Testis (tissue), 3 donors: ENCODE data around the gene FYN. TPM values are rescaled to one million over a fixed set of nuclear protein-coding genes. Genes with fewer than 3 reads are reported as not detected.

Source experiments
- DNase-seq: peaks from one replicate; pipeline ENCODE4 v3.0.0-alpha.2; 2019
- H3K27ac ChIP-seq, 2 donors: fragments of 200-600 bp; sonication (generic); one replicate each; pipeline ENCODE4 v1.5.1; 2019
- H3K27me3 ChIP-seq: fragments of 200-600 bp; sonication (generic); one replicate; pipeline ENCODE4 v1.5.1; 2019
- H3K36me3 ChIP-seq: fragments of 200-600 bp; sonication (generic); one replicate; pipeline ENCODE4 v1.5.1; 2017; ENCODE audit warnings: low read depth; ENCODE audit errors: missing control alignments
- H3K4me1 ChIP-seq: fragments of 200-600 bp; sonication (generic); one replicate; pipeline ENCODE4 v1.5.1; 2019
- H3K4me3 ChIP-seq, 2 donors: fragments of 200-600 bp; sonication (generic); one replicate each; pipeline ENCODE4 v1.5.1; 2017 to 2019
- H3K9me3 ChIP-seq: fragments of 200-600 bp; sonication (generic); one replicate; pipeline ENCODE4 v1.5.1; 2017
- POLR2A ChIP-seq: fragments of 450-650 bp; IDR thresholded peaks from one replicate; pipeline ENCODE4 v1.6.1; 2017; ENCODE audit warnings: antibody characterized with exemption, mild to moderate bottlenecking, moderate library complexity
- WGBS, 2 donors: methylation state at CpG; one replicate each; pipeline ENCODE4 v1.1.5; 2018; 5-methylcytosine and 5-hydroxymethylcytosine counted together
- intact Hi-C: fragments of 100-400 bp; cut with DNase I; formaldehyde crosslinking; loops from one replicate; pipeline ENCODE4 v1.15.1; 2023; ENCODE audit warnings: low total_unique reads
- polyA plus RNA-seq: library from polyadenylated mRNA; stranded (reverse); fragments of 350-450 nt; fragmentation: Illumina TruSeq; extraction: RNeasy Lipid Tissue Mini Kit (QIAGEN cat#74804); gene quantifications from one replicate; pipeline ENCODE4 v1.2.3, GENCODE V29; 2014; ENCODE audit warnings: low read depth, low replicate concordance; ENCODE audit not compliant: insufficient read depth
- total RNA-seq, 2 donors: library from RNA; depleted of rRNA; stranded (reverse); fragments of >200 nt; gene quantifications; one replicate each; pipeline ENCODE4 v1.2.3, GENCODE V29; 2016
- TF ChIP-seq, protein P1 (sequence below), 3 experiments: fragments of 450-650 bp in 2 of 3; fragments of 200-600 bp in 1 of 3; sonication (generic) in 1 of 3; IDR thresholded peaks; one replicate each; pipeline ENCODE4 v1.5.1; 2016 to 2019; ENCODE audit warnings: antibody characterized with exemption in 3 of 3, mild to moderate bottlenecking in 2 of 3, moderate library complexity in 1 of 3

FYN gene
- total and polyA plus RNA-seq, 3 donors from 2014 or later: 74.0 to 145 (median 104) TPM

DNA sequence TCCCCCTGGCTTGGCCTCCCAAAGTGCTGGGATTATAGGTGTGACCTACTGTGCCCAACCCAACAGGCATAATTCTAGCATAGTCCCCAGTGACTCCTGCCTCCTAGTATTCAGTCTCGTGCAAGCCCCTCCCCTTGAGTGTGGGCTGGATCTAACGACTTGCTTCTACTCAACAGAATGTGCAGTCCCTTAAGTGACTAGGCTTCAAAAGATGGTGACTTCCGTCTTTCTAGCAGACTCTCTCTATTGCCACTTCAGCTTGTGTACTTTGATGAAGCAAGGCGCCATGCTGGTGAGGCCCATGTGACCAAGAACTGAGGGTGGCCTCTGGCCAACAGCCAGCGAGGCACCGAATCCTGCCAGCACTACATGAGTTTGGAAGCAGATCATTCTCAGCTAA lies 157.9 kb downstream of the FYN start:
- Histone ChIP-seq H3K4me3 (no peak overlapping the region), H3K4me1 (peaks cover 8% of the 10 kb centered on the region), H3K27ac (no peak overlapping the region), H3K27me3 (no peaks in the 10 kb centered on the region), H3K9me3 (no peaks in the 10 kb centered on the region), H3K36me3 (no peaks in the 10 kb centered on the region)
- TF ChIP-seq POLR2A: no peak
- TF ChIP-seq, protein P1, sequence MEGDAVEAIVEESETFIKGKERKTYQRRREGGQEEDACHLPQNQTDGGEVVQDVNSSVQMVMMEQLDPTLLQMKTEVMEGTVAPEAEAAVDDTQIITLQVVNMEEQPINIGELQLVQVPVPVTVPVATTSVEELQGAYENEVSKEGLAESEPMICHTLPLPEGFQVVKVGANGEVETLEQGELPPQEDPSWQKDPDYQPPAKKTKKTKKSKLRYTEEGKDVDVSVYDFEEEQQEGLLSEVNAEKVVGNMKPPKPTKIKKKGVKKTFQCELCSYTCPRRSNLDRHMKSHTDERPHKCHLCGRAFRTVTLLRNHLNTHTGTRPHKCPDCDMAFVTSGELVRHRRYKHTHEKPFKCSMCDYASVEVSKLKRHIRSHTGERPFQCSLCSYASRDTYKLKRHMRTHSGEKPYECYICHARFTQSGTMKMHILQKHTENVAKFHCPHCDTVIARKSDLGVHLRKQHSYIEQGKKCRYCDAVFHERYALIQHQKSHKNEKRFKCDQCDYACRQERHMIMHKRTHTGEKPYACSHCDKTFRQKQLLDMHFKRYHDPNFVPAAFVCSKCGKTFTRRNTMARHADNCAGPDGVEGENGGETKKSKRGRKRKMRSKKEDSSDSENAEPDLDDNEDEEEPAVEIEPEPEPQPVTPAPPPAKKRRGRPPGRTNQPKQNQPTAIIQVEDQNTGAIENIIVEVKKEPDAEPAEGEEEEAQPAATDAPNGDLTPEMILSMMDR (IDR thresholded peaks at IDR 0.05): no peak
- intact Hi-C loops: loop anchor here (10.0 kb wide), 1 partner anchor 329 kb away; no protein-coding TSS in a partner anchor
- DNase-seq: no peak
- 92 to 100% methylated on average over 3 to 6 of the region's 6 CpGs for WGBS, 2 donors

DNA sequence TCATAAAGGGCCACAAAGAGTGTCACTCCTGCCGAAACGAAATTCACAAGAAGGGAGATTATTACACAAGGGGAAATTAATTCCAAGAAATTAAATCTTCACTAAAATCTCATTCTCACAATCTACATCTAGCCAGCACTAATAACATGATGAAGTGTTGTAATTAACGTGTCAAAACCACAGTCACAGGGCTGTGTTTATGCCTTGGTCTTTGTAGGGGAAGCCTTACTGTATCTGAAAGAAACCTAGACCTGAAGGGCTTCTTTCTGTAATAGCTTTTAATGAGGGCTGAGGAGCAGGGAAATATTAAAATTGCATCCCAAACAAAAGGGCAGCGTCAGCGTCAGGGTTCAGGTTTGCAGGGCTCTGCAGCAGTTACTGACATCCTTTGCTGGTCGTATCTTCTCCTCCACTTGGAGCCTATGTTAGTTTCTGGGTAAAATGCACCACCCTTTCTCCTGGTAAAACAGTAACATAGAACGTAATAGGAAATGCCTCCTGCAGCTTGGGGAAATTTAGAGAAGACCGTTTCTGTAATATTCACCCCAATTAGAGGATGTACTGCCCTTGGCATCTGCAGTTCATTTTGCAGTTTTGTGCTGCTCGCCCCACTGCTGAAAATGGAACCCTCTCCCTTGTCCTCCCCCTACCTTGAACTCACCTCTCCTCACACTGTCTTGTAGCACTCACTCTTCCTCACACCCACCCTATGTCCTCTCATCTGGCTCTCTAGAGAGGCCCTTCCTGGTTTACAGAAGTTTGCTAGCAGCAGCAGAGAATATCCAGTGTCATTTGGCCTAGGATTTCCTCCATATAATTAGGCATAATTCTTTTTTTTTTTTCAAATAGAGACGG lies 158.6 kb downstream of the FYN start:
- H3K27ac ChIP-seq: no peak overlapping the region
- intact Hi-C loops: loop anchor here (5.0 to 10.0 kb wide), 2 partner anchors 283 to 330 kb away; no protein-coding TSS in a partner anchor
- no peaks in the 10 kb centered on the region for H3K27me3 ChIP-seq
- no peak overlapping the region for H3K4me3 ChIP-seq
- 90 to 93% methylated on average over 10 of the region's 10 CpGs for WGBS, 2 donors
- peaks cover 12% of the 10 kb centered on the region for H3K4me1 ChIP-seq
- H3K36me3 ChIP-seq: no peaks in the 10 kb centered on the region
- no peak for DNase-seq
- H3K9me3 ChIP-seq: no peaks in the 10 kb centered on the region
- no peak for TF ChIP-seq POLR2A
- TF ChIP-seq, protein P1 (IDR thresholded peaks at IDR 0.05): no peak

DNA sequence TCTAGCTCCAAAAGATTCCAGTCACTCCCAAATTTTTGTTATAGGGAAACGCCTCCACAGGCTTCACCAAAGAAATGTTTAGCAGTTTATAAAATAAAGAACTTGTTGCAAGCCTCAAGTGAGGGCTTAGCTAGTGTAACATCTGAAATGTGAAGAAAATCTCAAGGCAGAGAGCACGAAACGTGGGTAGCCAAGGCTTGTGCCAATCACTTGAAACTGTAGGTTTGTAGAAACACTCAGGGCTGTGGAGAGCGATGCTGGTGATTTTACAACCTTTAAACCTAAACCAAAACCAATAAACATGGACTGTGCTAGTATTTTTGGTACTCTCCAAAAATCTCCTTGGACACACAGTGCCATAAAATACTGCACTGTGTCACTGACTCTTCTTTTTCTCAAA lies 159.4 kb downstream of the FYN start:
- peaks cover 12% of the 10 kb centered on the region for H3K4me1 ChIP-seq
- no peaks in the 10 kb centered on the region for H3K36me3 ChIP-seq
- intact Hi-C loops: loop anchor here (5.0 to 10.0 kb wide), 2 partner anchors 283 to 331 kb away; no protein-coding TSS in a partner anchor
- no peak for TF ChIP-seq POLR2A
- TF ChIP-seq, protein P1 (IDR thresholded peaks at IDR 0.05): no peak
- H3K27me3 ChIP-seq: no peaks in the 10 kb centered on the region
- WGBS, 2 donors: 89% methylated on average over 4 of the region's 4 CpGs
- no peak overlapping the region for H3K4me3 ChIP-seq
- no peak overlapping the region for H3K27ac ChIP-seq
- no peaks in the 10 kb centered on the region for H3K9me3 ChIP-seq
- no peak for DNase-seq

DNA sequence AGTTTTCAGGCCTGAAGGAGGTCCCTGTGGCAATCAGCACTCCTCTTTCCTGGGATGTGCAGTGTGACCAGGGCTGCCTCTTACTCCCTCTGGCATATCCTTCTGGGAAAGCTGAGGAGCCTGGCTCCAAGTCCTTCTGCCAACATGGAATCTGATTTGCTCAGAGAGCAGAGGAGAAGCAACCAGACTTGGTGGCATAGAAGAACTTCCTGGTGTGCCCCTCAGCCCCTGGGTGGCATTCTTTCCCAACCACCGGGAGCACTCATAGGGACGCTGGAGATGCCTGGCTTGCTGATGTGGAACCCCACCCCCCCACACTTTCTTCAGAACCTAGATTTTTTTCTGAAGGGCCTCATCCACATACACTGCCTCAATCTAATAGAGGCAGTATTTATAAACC lies 160.0 kb downstream of the FYN start:
- peaks cover 12% of the 10 kb centered on the region for H3K4me1 ChIP-seq
- intact Hi-C loops: loop anchor here (5.0 to 10.0 kb wide), 2 partner anchors 284 to 332 kb away; no protein-coding TSS in a partner anchor
- no peaks in the 10 kb centered on the region for H3K36me3 ChIP-seq
- no peak for DNase-seq
- 87% methylated on average over 2 of the region's 2 CpGs for WGBS, 2 donors
- no peak overlapping the region for H3K27ac ChIP-seq
- H3K27me3 ChIP-seq: no peaks in the 10 kb centered on the region
- no peaks in the 10 kb centered on the region for H3K9me3 ChIP-seq
- no peak overlapping the region for H3K4me3 ChIP-seq
- TF ChIP-seq, protein P1 (IDR thresholded peaks at IDR 0.05): no peak
- no peak for TF ChIP-seq POLR2A
